GM19452 (cell line): ENCODE measurements around the gene IL10.

ENCODE experiments used
- ATAC-seq: cut with Tn5 transposase; IDR thresholded peaks from one replicate; pipeline ENCODE4 v1.9.1; 2021; ENCODE audit not compliant: unreplicated experiment

The IL10 gene

DNA sequence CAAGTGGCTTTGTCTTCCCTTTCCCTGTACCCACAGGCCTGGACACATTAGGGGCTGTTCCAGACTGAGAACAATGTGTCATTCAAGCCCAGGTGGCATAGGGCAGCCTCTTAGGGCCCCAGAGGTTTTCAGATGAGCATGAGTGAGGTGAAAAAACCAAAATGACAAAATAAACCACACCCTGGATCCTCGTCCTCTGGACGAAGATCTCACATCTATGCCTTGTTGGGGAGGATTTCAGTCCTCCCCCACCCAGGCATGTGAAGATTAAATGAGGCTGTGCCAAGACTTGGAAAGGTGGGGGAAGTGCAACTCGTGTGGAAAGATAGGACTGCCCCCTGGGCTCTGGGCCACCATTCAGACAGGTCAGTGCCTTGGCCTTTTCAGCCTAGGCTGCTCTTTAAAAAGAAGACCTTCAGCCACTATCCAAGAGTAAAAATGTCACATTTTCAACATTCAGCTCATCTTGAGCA is 34.5 kb downstream of the IL10 start:
- ATAC-seq, result no peak

DNA sequence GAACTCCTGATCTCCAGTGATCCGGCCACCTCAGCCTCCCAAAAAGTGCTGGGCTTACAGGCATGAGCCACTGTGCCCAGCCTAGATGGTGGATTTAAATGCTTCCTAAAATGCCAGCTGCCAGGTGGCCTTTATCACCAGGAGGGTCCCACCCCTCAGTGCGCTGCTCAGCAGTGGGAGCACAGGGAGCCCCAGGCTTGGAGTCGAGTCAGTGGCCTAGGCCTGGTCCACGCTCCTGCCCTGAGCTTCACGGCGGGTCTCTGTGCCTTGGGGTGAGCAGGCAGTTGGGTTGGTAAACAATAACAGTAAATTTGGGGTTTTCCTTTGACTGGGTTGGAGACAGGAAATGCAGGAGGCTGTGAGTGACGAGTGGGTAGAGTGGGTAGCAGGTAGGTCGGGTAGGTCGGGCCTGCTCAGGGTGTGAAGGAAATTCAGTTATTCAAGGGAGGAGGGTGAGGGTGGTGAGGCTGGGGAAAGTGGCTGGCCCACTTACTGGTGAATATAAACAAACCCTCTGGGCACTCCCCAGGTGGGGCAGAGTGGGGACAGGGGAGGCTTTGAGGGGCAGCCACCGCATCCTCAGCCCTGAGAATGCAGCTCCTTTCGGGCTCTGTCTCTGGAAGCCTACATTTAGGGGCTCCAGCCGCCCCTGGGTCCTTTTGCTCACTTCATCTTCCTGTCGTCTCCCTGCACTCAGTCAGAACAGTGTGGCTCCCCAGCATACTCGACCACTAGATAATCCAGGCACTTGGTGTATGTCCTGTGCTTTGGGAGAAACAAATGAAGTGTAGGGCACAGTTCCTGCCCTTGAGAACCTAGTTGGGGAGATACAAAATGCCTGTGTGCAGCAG is 35.2 kb downstream of the IL10 start:
- no peak for ATAC-seq

DNA sequence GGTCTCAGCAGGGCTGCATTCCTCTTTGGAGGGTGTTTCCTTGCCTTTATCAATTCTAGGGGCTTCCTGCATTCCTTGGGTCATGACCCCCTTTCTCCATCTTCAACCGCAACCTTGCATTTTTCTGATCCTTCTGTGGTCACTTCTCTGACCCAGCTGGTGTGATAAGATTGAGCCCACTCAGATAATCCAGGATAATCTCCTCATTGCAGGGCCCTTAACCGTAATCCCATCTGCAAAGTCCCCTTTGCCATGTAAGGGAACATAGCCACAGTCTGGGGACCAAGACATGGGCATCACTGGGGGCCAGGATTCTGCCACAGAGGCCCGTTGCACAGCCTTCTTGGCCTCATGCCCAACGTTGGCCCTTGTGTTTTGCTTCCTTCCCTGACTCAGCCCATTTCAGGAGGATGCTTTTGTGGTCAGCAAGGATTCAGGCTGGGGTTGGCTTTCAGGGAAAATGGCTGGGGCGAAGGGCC is 36.7 kb downstream of the IL10 start:
- ATAC-seq, result no peak

DNA sequence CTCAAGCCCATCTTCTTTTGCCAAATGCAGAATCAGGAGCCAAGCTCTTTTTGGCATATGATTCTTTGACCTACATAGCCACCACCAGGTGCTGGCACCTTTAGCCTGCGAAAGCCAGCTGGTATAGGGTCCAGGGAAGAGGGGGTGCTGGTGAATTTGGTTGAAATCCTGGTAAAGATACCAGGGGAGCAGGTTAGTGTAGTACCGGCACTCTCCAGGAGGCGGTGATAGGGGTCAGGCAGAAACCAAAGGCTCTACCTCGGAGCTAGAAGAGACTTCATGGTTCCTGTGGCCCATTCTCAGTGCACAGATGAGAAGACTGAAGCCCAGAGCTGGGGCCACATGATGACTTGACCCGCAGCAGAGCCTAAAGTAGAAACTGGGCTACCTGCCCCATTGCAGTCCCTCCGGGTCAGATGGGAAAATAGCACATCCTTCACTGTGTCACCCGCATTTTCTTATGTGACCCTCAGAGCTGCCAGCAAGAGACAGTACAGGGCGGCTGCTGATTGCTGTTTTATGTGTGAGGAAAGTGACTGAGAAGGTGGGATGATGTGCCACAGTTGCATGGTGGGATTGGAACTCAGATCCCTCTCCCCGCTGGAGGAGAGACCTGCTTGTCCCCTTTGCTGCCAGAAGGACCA is 37.7 kb downstream of the IL10 start:
- ATAC-seq, result no peak

DNA sequence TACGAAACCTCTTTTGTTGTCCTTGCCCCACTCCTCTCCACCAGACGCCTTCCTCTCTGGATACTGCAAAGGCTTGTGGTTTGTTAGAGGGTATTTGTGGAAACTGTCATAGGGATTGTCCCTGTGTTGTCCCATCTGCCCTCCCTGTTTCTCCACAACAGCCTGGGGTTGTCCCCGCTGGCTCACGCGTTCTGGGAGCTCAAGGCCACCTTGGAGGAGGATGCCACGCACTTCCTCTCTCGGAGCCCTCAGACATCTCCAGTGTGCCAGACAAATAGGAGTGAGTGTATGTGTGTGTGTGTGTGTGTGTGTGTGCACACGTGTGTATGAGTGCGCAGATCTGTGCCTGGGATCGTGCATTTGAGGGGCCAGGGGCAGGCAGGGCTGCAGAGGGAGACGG is 39.3 kb downstream of the IL10 start:
- no peak for ATAC-seq

DNA sequence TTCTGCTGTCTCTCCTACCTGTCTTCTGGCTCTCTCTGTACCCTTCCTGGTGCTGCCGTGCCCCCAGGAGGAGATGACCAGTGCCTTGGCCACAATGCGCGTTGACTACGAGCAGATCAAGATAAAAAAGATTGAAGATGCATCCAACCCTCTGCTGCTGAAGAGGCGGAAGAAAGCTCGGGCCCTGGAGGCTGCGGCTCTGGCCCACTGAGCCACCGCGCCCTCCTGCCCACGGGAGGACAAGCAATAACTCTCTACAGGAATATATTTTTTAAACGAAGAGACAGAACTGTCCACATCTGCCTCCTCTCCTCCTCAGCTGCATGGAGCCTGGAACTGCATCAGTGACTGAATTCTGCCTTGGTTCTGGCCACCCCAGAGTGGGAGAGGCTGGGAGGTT is 39.8 kb downstream of the IL10 start:
- ATAC-seq, result no peak

DNA sequence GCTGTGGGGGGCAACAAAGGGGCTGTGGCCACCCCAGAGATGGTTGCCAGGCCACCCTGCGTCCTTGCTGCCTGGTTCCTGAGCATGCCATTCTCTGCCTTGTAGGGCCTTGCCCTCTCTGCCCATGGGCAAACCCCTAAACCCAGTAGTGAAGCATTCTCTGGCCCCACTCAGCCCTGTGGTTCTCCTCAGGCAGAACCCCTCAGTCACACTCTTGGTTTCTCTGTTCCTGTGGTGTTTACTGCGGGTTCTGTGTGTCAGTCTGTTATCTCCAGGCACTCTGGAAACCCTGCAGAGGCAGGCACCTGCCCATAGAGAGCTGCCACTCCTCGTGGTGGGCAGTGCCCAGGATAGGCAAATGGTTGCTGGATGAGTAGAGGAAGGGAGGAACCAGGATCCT is 42.8 kb downstream of the IL10 start:
- ATAC-seq, result no peak

DNA sequence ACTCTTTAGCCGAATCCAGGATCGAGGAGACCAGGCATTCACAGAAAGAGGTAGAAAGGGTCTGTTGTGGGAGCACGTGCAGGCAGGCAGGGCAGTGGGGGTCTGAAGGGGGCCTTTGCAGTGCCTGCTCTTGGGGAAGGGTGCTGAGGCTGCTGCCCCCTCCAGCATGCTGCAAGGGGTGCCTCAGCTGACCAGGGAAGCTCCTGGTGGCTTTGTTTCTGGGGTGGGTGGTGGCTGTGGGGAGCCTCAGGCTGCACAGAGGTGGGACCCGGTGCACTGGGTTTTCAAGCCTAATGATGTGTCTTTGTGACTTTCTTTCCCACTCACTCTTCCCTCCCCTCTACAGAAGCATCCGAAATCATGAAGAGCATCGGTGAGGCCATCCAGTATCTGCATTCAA is 43.2 kb downstream of the IL10 start:
- no peak for ATAC-seq

DNA sequence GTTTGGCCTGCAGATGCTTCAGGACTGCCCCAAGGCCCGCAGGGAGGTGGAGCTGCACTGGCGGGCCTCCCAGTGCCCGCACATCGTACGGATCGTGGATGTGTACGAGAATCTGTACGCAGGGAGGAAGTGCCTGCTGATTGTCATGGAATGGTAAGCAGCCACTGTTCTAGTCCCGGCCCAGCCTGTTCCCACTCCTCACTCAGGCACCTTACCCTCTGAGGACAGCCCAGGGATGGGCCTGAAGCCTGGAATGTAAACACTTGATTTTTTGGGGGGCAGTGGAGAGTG is 43.7 kb downstream of the IL10 start:
- no peak for ATAC-seq

DNA sequence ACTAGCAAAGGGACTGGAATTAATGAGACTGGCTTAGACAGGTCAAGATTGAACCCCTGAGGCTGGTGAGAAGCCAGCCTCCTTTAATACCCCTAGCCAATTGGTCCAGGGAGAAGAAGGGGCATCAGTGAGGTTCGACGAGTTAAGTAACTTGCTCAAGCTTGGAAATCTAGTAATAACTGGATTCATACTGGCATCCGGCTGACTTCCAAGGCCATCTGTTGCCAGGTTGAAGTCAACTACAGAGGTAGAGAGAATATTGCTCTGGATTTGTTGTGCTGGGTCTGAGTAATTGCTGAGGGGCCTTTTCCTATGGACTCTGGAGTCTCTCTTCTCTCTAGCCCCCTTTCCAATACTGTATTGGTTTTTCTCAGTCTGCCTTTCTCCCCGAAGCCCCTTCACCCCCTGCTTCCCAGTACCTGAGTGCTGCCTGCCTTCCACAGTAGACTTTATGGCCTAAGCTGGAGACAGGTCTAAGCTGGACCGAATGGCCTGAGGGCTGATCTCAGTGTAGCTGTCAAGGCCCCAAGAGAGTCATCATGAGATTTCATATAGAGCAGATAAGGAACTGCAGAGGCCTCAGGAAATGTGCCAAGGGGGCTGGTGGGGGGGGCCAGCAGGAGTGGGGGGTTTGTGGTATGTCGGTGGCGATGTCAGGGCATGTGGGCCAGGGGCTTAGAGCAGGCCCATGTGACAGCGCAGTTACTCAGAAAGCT is 44.2 kb downstream of the IL10 start:
- no peak for ATAC-seq

DNA sequence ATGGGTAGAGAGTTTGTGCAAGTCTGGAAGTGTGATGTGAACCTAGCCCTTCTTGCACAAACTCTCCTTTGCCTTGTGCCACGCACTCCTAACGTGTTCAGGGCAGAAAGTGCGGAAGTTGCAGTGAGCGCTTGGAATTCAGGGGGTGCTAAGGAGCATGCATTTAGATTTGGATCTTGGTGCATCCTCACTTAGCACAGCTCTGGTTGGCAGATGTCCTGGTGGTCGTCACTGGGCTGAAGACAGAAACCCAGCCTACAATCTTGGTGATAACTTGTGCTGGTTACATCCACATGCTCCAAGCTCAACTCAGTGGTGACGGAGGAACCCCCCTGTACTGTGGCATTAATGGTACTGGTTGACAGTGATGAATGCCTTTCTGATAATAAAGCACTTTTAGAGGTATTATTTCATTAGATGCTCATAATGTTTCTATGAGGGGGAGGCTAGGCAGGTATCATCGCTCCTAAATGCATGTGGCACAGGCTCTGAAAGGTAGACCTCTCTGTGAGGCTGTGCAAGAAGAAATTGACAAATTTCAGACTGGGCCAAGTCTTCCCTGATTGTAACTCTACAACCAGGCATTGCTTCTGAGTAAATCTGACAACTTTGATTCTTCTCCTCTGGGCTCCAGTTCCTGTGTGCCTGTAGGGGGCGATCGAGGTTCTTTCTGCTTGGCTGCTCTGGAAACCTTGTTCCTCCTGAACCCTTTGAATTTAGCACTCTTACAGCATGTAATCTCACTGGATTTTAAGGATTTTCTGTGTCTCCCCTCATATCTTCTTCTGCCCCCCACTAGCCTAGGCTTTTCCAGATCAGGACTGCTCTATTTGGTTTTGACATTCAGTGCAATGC is 47.0 kb downstream of the IL10 start:
- ATAC-seq, result no peak

DNA sequence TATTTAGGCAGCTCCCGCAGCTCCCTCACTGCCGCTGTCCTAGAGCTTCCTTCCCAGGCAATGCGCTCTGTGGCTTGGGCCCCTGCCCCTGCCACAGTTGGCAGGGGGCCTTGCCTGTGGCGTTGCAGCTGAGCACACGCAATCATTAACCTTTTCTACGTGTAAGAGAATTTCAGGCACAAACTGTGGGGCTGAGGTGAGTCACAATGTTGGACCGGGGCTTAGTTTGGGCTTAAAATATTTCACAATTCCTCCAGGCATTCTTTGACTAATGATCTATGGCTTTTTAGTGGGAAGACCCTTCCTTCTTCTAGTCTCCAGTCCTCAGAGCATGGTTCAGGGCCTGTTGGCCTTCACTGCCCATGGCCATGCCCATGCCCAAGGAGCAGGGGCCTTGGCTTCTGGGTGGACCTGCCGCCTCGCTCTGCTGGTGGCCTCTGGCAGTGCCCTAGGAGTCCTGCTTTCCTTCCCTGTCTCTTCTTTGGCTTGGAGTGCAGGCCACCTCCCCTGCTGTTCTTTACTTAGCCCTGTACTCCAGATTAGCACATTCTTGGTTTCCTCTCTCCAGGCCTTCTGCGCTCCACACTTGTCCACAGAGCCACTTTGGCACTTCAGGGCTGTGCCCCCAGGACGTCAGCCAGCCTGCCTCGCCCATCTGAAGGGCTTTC is 48.4 kb downstream of the IL10 start:
- no peak for ATAC-seq

DNA sequence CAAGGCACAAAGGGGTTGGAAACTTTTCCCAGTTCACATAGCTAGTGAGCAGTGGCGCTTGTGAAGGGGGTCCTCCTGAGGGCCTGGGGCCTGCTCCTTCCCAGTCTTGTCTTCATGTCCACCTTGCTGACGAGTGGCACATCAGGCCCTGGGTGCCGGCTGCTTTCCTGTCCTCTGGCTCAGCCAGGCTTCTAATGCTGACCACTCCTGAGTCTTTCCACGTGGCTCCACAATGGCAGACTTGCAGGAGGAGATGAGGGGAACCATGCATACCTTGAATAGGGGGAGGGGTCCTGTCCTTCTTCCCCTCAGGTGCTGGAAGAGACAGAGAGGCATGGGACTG is 48.9 kb downstream of the IL10 start:
- no peak for ATAC-seq

DNA sequence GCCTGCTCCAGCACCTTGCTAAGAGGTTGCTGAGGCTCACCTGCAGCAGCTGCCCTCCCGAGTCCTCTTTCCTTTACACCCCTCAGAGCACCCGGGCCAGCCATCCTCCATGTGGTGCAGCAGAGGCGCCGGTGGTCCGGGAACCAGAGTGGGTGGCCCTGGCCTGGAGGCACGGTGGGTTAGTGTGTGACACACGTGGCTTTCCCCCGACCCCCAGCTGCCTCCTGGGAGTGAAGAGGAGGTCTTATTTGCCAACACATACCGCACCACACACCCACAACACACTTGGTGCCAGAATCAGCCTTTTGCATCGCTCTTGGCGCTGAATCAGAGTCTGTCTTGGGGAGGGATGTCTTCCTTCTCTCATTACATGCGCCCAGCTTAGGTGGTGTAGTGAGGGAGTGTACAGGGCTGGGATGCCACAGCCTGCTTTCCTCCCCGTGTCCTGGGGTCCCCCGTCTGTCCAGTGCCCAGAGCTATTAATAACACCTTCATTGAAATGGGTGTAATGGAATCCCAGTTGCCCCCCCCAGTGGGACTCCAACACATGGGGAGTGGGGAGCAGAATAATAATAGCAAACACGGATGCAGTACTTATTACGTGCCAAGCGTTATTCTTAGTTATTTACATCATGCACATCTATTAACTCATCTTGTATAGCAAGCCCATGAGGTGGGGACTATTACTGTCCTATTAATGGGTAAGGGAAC is 49.4 kb downstream of the IL10 start:
- no peak for ATAC-seq

DNA sequence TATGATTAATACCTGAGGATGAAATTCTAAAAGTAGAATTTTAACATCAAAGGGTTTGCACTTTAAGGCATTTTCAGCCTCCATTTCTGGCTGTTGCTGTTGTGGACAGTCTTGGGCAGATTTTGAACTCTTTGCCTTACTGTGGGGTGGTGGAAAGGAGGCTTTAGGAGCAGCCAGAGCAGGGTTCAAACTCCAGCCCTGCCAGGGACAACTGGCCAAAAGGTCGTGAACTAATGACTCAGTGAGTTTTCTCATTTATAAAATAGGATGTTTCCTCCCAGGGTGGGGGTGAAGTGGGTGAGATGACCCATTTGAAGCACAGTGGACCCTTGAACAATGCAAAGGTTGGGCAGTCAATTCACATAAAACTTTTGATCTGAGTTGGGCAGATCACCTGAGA is 50.8 kb downstream of the IL10 start:
- ATAC-seq, result no peak

DNA sequence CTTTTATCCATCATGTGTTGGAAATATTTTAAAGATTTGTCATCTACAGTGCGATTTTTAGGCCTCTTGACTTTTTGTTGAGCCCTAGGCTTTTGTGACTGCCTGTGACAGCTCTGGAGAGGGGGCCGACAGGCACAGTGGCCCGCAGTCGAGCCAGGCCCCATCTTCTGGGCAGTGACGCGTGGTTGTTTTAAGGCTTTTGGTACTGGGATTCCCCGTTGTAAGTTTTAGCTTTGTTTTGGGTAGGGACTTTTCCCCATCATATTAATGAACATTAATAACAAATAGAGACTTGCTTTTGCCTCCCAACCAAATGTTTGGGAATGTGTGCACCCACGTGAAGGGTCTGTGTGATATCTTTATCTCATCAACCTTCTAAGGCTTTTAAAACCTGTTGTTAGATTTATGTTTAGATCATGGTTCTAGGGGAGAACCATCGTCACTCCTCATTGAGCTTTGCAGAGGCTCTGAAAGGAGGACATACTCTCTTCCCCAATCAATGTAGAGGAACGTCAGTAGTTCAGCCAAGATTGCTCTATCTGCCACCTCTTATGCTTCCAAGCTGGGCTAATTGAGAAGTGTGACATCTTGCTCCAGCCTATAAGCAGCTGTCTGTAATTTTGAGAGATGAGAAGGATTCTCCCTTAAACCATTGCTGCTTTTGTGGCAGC is 53.0 kb downstream of the IL10 start:
- no peak for ATAC-seq

DNA sequence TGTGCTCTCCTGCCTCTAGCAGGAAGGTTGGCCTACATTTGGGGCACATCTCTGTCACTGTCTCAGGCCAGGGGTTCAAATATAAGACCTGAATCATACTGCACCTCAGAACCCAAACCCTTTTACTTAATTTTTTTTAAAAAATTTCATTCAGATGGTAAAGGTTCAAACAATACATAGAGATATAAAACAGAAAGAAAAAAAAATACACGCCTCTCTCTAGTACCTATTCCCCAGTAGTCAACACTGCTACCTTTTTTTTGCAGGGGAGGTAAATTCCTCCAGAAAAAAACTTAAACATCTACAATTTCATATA is 54.7 kb downstream of the IL10 start:
- ATAC-seq, result no peak
